ENCODE measurements around the gene RNPEP. TPM values are rescaled to one million over a fixed set of nuclear protein-coding genes. Genes with fewer than 3 reads are reported as not detected.

RNPEP gene
- total and polyA plus RNA-seq, 2 of the 13 experiments (the other 11 are each of a cell fraction or from before 2014, with no cell fraction given): 20.6 to 38.4 TPM

GRCh38 chr1:201955009-201955728 lies 27.3 kb upstream of the RNPEP start, which contains the start of gene TIMM17A (continued):
- TF ChIP-seq MYPOP (CRISPR knock-in tag; IDR thresholded peaks at IDR 0.05) (0 out of 2 replicates have a peak, but pooled peaks have one; percentile 10), SYNCRIP (IDR thresholded peaks at IDR 0.05; ENCODE audit: insufficient read depth, low read depth, low read length) (no peak), RXRB (CRISPR knock-in tag; IDR thresholded peaks at IDR 0.05; ENCODE audit: borderline replicate concordance) (peak; percentile 80), ZBED4 (CRISPR knock-in tag; IDR thresholded peaks at IDR 0.05; ENCODE audit: borderline replicate concordance) (peak; percentile 31; the same call in 1 of the 2 replicates), ZNF460 (CRISPR knock-in tag; IDR thresholded peaks at IDR 0.05; ENCODE audit: borderline replicate concordance) (no peak), HCFC1 (IDR thresholded peaks at IDR 0.05; ENCODE audit: low read depth, low read length) (no peak), SOX13 (IDR thresholded peaks at IDR 0.05) (no peak; the same call in 1 of the 2 replicates), SOX13 (CRISPR knock-in tag; conservative IDR thresholded peaks at IDR 0.05 in 1 of 2, IDR thresholded peaks at IDR 0.05 in 1 of 2) (peak in 1 of 2 experiments; percentile 53; a peak in 2 of 4 replicates), AHR (CRISPR knock-in tag; IDR thresholded peaks at IDR 0.05) (no peak), ZXDC (CRISPR knock-in tag; IDR thresholded peaks at IDR 0.05) (no peak), HBP1 (CRISPR knock-in tag; IDR thresholded peaks at IDR 0.05; ENCODE audit: low read depth) (0 out of 2 replicates have a peak, but pooled peaks have one; percentile 43), ZNF33A (CRISPR knock-in tag; IDR thresholded peaks at IDR 0.05; ENCODE audit: borderline replicate concordance) (no peak), KLF16 (CRISPR knock-in tag; IDR thresholded peaks at IDR 0.05) (peak in 1 of 2 experiments; percentile 72; a peak in 2 of 4 replicates), ZFP36 (IDR thresholded peaks at IDR 0.05; ENCODE audit: borderline replicate concordance, low read depth, low read length, partially characterized antibody) (no peak), ETV6 (CRISPR knock-in tag; conservative IDR thresholded peaks at IDR 0.05) (0 out of 2 replicates have a peak, but pooled peaks have one; percentile 70), ZNF660 (CRISPR knock-in tag; IDR thresholded peaks at IDR 0.05; ENCODE audit: borderline replicate concordance, low read depth) (no peak), MAX (IDR thresholded peaks at IDR 0.05) (peak; percentile 94), ZBTB38 (CRISPR knock-in tag; IDR thresholded peaks at IDR 0.05) (peak; percentile 72; the same call in 1 of the 2 replicates), BHLHE40 (IDR thresholded peaks at IDR 0.05; ENCODE audit: low read length) (no peak)

Measured in HepG2 (cell line).